Endodermal cell (in vitro differentiated cells): ENCODE data around the gene PLAGL1. TPM values are rescaled to one million over a fixed set of nuclear protein-coding genes. Genes with fewer than 3 reads are reported as not detected.

Source experiments
- DNase-seq: peaks from one replicate; pipeline ENCODE4 v3.0.0-alpha.2; 2017
- H3K27ac ChIP-seq: 2 replicates; pipeline ENCODE4 v1.5.1; 2013; ENCODE audit warnings: mild to moderate bottlenecking, low read depth, low read length, moderate library complexity
- H3K27me3 ChIP-seq: 2 replicates; pipeline ENCODE4 v1.6.1; 2013; ENCODE audit warnings: mild to moderate bottlenecking, low read length, moderate library complexity; ENCODE audit not compliant: insufficient read depth, control insufficient read depth, poor library complexity, severe bottlenecking
- H3K36me3 ChIP-seq: 2 replicates; pipeline ENCODE4 v1.7.0; 2013; ENCODE audit warnings: mild to moderate bottlenecking, low read length, moderate library complexity; ENCODE audit not compliant: control insufficient read depth, insufficient read depth
- H3K4me1 ChIP-seq: one replicate; pipeline ENCODE4 v1.7.0; 2013; ENCODE audit warnings: low read length; ENCODE audit not compliant: control insufficient read depth, insufficient read depth
- H3K4me3 ChIP-seq: 2 replicates; pipeline ENCODE4 v1.5.1; 2013; ENCODE audit warnings: mild to moderate bottlenecking, low read length, moderate library complexity
- H3K9ac ChIP-seq: 2 replicates; pipeline ENCODE4 v1.6.1; 2013; ENCODE audit warnings: mild to moderate bottlenecking, low read length, moderate library complexity; ENCODE audit not compliant: poor library complexity, severe bottlenecking; ENCODE audit errors: extremely low read depth
- H3K9me3 ChIP-seq: 2 replicates; pipeline ENCODE4 v1.6.1; 2013; ENCODE audit warnings: mild to moderate bottlenecking, low read length, moderate library complexity; ENCODE audit not compliant: control insufficient read depth
- H3K27ac Mint-ChIP-seq: 2 replicates; pipeline ENCODE4 v1.8.0; 2020; ENCODE audit warnings: mixed read lengths
- H3K27me3 Mint-ChIP-seq: 2 replicates; pipeline ENCODE4 v1.8.0; 2021; ENCODE audit warnings: mild to moderate bottlenecking, mixed read lengths; ENCODE audit not compliant: insufficient read depth
- H3K36me3 Mint-ChIP-seq: 2 replicates; pipeline ENCODE4 v1.8.0; 2020; ENCODE audit warnings: low read depth, mixed read lengths
- H3K4me1 Mint-ChIP-seq: 2 replicates; pipeline ENCODE4 v1.8.0; 2020; ENCODE audit warnings: mixed read lengths
- H3K4me3 Mint-ChIP-seq: 2 replicates; pipeline ENCODE4 v1.8.0; 2020; ENCODE audit warnings: mild to moderate bottlenecking, moderate library complexity, mixed read lengths
- H3K9me3 Mint-ChIP-seq: 2 replicates; pipeline ENCODE4 v1.8.0; 2020; ENCODE audit warnings: mild to moderate bottlenecking, mixed read lengths
- CTCF ChIP-seq: fragments of 200-600 bp; sonication (generic); conservative IDR thresholded peaks from 2 replicates; pipeline ENCODE4 v1.5.0; 2021; ENCODE audit warnings: antibody characterized with exemption, mild to moderate bottlenecking
- WGBS, 2 experiments: methylation state at CpG; one replicate each; pipeline versions ENCODE4 v1.1.5 to v1.1.7; 2013; ENCODE audit warnings: missing lambda C conversion rate in 2 of 2, mixed read lengths in 1 of 2; ENCODE audit not compliant: insufficient coverage in 1 of 2, insufficient read length in 1 of 2; 5-methylcytosine and 5-hydroxymethylcytosine counted together
- total RNA-seq, 2 donors: library from RNA; stranded (reverse); fragmentation: NEBNext Ultra II Directional in 1 of 2; extraction: Animal tissue kit (Norgen Biotek cat#: 25700) in 1 of 2; gene quantifications; 2 replicates in 1 of 2; 3 replicates in 1 of 2; pipeline ENCODE4 v1.2.1, GENCODE V29; 2021

Gene PLAGL1
- total RNA-seq, 2 donors from 2014 or later: 1.4 to 1.6 TPM

- Mint-ChIP-seq H3K27ac (no peak overlapping the region), H3K9me3 (peaks cover 11% of the 10 kb centered on the region), H3K4me3 (no peak overlapping the region), H3K27me3 (peaks cover 7% of the 10 kb centered on the region), H3K36me3 (peaks cover 1% of the 10 kb centered on the region), H3K4me1 (peaks cover 4% of the 10 kb centered on the region)
- no peak for DNase-seq
- Histone ChIP-seq H3K36me3 (no peaks in the 10 kb centered on the region), H3K9me3 (peaks cover 24% of the 10 kb centered on the region), H3K4me1 (no peaks in the 10 kb centered on the region), H3K27me3 (no peaks in the 10 kb centered on the region), H3K4me3 (no peak overlapping the region), H3K27ac (no peak overlapping the region), H3K9ac (no peak overlapping the region)
- TF ChIP-seq CTCF: no peak
- 96 to 100% methylated on average over 1 of the region's 1 CpG for WGBS, 2 experiments
Measured at GRCh38 chr6:143911028-143911427, 97.0 kb downstream of the PLAGL1 start.

- H3K9me3 Mint-ChIP-seq: no peaks in the 10 kb centered on the region
- H3K4me1 ChIP-seq: peaks cover 12% of the 10 kb centered on the region
- no peaks in the 10 kb centered on the region for H3K27me3 Mint-ChIP-seq
- H3K9ac ChIP-seq: no peak overlapping the region
- H3K9me3 ChIP-seq: peaks cover 3% of the 10 kb centered on the region
- H3K27me3 ChIP-seq: no peaks in the 10 kb centered on the region
- no peak for DNase-seq
- H3K27ac ChIP-seq: no peak overlapping the region
- H3K27ac Mint-ChIP-seq: no peak overlapping the region
- no peaks in the 10 kb centered on the region for H3K36me3 Mint-ChIP-seq
- no peaks in the 10 kb centered on the region for H3K36me3 ChIP-seq
- peaks cover 12% of the 10 kb centered on the region for H3K4me1 Mint-ChIP-seq
- 81 to 94% methylated on average over 2 of the region's 2 CpGs for WGBS, 2 experiments
- H3K4me3 Mint-ChIP-seq: no peak overlapping the region
- H3K4me3 ChIP-seq: no peak overlapping the region
- no peak for TF ChIP-seq CTCF
Measured at GRCh38 chr6:143902827-143903226, 105.2 kb downstream of the PLAGL1 start.

GRCh38 chr6:143901885-143902750 is 105.9 kb downstream of the PLAGL1 start:
- H3K27me3 Mint-ChIP-seq: no peaks in the 10 kb centered on the region
- no peak for DNase-seq
- Histone ChIP-seq H3K36me3 (no peaks in the 10 kb centered on the region), H3K4me1 (peaks cover 12% of the 10 kb centered on the region), H3K4me3 (no peak overlapping the region), H3K27me3 (no peaks in the 10 kb centered on the region), H3K9ac (no peak overlapping the region), H3K9me3 (no peaks in the 10 kb centered on the region), H3K27ac (no peak overlapping the region)
- peaks cover 12% of the 10 kb centered on the region for H3K4me1 Mint-ChIP-seq
- H3K4me3 Mint-ChIP-seq: no peak overlapping the region
- no peaks in the 10 kb centered on the region for H3K9me3 Mint-ChIP-seq
- no peaks in the 10 kb centered on the region for H3K36me3 Mint-ChIP-seq
- no peak for TF ChIP-seq CTCF
- H3K27ac Mint-ChIP-seq: no peak overlapping the region
- WGBS, 2 experiments: 69 to 90% methylated on average over 3 to 6 of the region's 6 CpGs
